Measurements from ENCODE around the gene WDCP. TPM values are rescaled to one million over a fixed set of nuclear protein-coding genes. Genes with fewer than 3 reads are reported as not detected.

WDCP gene
- total and polyA plus RNA-seq, 2 experiments from 2014 or later, result 6.8 to 7.7 TPM

DNA sequence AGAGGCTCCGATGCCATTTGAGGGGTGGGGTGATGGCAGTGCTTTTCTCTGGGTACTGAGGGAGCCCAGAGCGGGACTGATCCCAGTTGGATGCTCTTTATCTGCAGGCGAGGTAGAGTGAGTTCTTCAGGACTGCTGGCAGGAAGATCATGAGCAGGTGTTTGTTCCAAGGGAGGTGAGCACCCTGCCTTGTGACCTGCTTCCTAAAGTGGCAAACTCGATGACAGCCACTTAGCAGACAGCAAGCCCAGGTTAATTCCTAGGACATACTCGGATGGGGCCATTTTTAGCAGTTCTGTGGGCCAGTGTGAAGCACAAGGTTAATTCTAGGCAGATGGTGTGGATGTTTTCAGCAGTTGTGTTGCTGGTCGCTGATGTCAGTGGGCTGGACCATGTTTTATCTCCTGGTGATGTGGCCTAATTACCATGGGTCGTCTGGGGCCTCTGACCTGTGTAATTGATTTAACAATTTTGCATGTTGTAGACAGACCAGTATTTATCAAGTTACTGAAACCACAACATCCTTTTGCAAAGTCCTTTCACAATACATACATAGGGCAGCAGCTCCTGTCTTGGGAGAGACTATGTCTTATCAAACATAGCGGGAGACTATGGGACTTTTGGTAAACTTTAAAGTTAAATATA, 7.3 kb upstream of the WDCP start:
- Histone ChIP-seq H3K4me1 (ENCODE audit: low read depth) (no peaks in the 10 kb centered on the region), H3K9me3 (ENCODE audit: low read depth) (no peaks in the 10 kb centered on the region), H3K4me3 (no peak overlapping the region), H3K27me3 (no peaks in the 10 kb centered on the region), H3K27ac (no peak overlapping the region), H3K36me3 (no peaks in the 10 kb centered on the region)
- TF ChIP-seq, protein P1, sequence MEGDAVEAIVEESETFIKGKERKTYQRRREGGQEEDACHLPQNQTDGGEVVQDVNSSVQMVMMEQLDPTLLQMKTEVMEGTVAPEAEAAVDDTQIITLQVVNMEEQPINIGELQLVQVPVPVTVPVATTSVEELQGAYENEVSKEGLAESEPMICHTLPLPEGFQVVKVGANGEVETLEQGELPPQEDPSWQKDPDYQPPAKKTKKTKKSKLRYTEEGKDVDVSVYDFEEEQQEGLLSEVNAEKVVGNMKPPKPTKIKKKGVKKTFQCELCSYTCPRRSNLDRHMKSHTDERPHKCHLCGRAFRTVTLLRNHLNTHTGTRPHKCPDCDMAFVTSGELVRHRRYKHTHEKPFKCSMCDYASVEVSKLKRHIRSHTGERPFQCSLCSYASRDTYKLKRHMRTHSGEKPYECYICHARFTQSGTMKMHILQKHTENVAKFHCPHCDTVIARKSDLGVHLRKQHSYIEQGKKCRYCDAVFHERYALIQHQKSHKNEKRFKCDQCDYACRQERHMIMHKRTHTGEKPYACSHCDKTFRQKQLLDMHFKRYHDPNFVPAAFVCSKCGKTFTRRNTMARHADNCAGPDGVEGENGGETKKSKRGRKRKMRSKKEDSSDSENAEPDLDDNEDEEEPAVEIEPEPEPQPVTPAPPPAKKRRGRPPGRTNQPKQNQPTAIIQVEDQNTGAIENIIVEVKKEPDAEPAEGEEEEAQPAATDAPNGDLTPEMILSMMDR (IDR thresholded peaks at IDR 0.05; ENCODE audit: low read depth, low read length), result no peak
- DNase-seq (ENCODE audit: low read depth in 1 of 2, low spot score in 1 of 2), result peak in 1 of 2 donors; percentile 15

DNA sequence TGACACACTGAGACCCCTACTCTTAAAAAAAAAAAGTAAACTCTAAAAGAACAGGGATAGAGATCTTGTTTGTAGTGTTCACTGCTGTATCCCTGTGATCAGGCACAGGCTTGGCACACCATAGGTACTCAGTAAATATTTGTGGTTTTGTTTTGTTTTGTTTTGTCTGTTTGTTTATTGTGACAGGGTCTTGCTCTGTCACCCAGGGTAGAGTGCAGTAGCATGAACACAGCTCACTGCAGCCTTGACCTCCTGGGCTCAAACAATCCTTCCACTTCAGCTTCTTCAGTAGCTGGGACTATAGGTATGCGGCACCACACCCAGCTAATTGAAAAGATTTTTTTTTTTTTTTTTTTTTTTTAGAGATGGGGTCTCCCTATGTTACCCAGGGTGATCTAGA, 5.8 kb upstream of the WDCP start:
- TF ChIP-seq, protein P1 (IDR thresholded peaks at IDR 0.05; ENCODE audit: low read depth, low read length), result no peak

DNA sequence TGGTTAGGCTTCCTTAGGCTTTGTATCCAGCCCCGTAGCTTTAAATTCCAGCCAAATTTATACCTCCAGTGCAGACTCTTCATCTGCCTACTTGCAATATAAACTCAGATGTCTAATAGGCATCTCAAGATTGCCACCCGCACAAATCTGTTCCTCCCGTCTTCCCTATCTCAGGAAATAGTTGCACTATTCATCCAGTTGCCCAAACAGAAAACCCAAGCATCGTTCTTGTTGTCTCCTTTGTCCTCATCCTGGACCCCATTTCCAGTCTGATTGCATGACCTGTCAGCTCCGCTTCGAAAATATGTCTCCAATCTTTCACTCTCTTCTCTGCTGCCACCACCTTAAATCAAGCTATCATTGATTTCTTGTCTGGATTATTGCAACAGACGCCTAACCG, 4.6 kb upstream of the WDCP start:
- Histone ChIP-seq H3K9me3 (ENCODE audit: low read depth) (no peaks in the 10 kb centered on the region), H3K27ac (no peak overlapping the region), H3K36me3 (no peaks in the 10 kb centered on the region), H3K4me3 (no peak overlapping the region), H3K4me1 (ENCODE audit: low read depth) (no peaks in the 10 kb centered on the region), H3K27me3 (no peaks in the 10 kb centered on the region)
- TF ChIP-seq, protein P1 (IDR thresholded peaks at IDR 0.05; ENCODE audit: low read depth, low read length), result no peak
- no peak for DNase-seq (ENCODE audit: low read depth in 1 of 2, low spot score in 1 of 2)

More for the DNA sequence above, 5.8 kb upstream of the WDCP start:
- Histone ChIP-seq H3K27ac (no peak overlapping the region), H3K36me3 (no peaks in the 10 kb centered on the region), H3K4me1 (ENCODE audit: low read depth) (no peaks in the 10 kb centered on the region), H3K27me3 (no peaks in the 10 kb centered on the region), H3K4me3 (no peak overlapping the region), H3K9me3 (ENCODE audit: low read depth) (no peaks in the 10 kb centered on the region)
- no peak for DNase-seq (ENCODE audit: low read depth in 1 of 2, low spot score in 1 of 2)

DNA sequence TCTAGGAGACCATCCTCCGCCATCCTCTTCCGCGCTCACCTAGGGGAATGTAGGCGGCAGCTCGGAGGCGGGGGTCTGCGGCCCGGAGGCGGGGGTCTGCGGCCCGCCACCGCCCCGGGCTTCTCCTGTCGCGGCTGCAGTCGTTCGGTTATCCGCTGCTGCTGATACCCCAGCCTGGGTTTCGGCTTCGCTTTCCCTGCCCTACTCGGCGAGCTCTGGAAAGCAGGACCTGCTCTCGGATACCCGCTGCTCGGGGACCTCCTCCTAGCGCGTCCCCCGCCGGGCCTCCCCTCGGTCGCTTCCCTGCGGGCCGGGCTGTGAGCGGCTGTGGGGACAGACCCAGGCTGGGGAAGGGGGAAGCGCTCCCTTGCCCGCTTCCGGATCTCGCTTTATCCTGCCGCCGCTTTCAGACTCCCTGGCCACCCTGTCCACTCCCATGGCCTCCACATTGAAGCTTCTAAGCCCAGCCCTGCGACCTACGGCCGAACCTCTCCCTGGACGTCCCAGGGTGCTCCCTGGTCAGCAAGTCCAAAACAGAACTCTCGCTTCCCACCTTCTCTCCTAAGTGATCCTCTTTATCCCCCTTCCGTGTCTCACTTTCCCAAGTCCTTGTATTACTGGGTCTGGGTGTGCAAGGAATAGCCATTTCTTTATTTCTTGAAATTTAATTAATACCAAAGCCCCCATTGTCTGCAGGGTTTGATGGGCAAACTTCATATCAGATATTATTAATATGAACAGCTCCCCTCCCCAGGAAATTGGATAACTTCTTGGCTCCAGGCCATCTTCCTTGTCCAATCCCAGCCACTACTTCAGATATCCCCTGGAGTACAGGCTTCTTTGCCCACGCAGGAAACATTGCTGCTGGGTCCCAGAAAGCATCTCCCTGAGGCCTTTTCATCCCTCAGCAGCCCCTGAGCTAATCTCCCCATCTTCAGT, 3.1 kb upstream of the WDCP start:
- Histone ChIP-seq H3K27me3 (no peaks in the 10 kb centered on the region), H3K36me3 (no peaks in the 10 kb centered on the region), H3K27ac (no peak overlapping the region), H3K4me1 (ENCODE audit: low read depth) (peaks cover 5% of the 10 kb centered on the region), H3K9me3 (ENCODE audit: low read depth) (no peaks in the 10 kb centered on the region), H3K4me3 (peak overlapping the region; percentile 77)
- DNase-seq (ENCODE audit: low read depth in 1 of 2, low spot score in 1 of 2), result peak; percentile 31 to 56
- TF ChIP-seq, protein P1 (IDR thresholded peaks at IDR 0.05; ENCODE audit: low read depth, low read length), result no peak

DNA sequence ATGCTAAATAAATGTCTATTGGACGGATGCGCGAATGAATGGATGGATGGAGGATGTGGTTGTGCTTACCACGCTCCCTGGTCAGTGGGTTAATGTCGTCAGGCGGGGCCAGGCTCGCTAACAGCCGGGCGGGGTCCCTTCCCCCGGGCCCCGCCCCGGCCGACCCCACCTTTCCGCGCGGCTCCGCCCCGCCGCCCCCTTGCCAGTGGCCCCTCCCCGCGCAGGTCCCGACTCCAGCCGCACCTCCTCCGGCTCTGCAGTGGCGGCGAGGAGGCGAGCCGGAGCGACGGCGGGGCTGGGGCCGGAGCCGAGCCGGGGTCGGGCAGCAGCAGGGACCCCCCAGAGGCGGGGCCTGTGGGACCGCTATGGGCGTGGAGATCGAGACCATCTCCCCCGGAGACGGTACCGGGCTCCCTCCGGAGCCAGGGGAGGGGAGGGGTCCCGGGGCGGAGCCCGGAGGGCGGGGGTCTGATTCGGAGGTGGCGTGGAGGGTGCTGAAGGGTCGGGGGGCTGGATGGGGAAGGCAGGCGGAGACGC, 2.4 kb upstream of the WDCP start, which contains the start of gene FKBP1B:
Gene FKBP1B, plus strand, starts transcription at position 257 of the 537 bp plus-strand sequence. Its CDS starts 109 bp downstream, at position 366.
- Histone ChIP-seq H3K9me3 (ENCODE audit: low read depth) (no peaks in the 10 kb centered on the region), H3K4me1 (ENCODE audit: low read depth) (peaks cover 5% of the 10 kb centered on the region), H3K27me3 (no peaks in the 10 kb centered on the region), H3K36me3 (no peaks in the 10 kb centered on the region), H3K4me3 (peak within 1 kb of the TSS; percentile 77), H3K27ac (no peak within 1 kb of the TSS)
- TF ChIP-seq, protein P1 (IDR thresholded peaks at IDR 0.05; ENCODE audit: low read depth, low read length), result no peak
- peak; percentile 60 to 84 for DNase-seq (ENCODE audit: low read depth in 1 of 2, low spot score in 1 of 2)
